ENCODE measurements around the gene HOXA7. TPM values are rescaled to one million over a fixed set of nuclear protein-coding genes. Genes with fewer than 3 reads are reported as not detected.

HOXA7 gene
- total RNA-seq, 1 experiment from 2014 or later, result 2.0 TPM

DNA sequence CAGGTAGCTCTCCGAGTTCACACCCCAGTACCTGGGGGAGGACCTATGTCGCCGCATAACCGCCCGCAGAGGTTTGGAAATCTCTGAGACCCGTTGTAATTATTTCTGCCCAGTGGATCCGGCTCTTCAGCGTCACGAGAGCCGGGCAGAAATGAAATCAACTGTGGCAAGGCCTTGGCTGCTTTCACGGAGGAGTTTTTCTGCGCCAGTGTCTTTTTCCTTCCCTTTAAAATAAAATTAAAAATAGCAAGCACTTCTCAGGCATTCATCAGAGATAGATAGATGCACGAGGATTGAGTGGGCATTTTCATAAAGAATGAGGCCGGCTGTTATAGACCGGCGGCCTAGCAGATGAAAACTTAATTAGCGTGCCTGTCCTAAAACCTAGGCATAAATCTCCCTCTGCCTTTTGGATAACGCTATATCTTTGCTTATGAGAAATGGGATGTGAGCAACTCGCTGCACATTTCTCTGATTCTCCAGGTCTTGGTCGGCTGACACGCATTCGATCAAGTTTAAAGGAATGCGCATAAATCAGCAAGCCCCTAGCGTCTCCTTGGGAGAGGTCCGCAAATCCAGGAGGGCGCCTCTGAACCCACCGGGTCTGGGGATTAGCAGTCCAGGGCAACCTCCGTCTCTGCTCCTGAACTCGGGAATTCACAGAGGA, 37.0 kb upstream of the HOXA7 start:
- DNase-seq (ENCODE audit: low spot score), result no peak

DNA sequence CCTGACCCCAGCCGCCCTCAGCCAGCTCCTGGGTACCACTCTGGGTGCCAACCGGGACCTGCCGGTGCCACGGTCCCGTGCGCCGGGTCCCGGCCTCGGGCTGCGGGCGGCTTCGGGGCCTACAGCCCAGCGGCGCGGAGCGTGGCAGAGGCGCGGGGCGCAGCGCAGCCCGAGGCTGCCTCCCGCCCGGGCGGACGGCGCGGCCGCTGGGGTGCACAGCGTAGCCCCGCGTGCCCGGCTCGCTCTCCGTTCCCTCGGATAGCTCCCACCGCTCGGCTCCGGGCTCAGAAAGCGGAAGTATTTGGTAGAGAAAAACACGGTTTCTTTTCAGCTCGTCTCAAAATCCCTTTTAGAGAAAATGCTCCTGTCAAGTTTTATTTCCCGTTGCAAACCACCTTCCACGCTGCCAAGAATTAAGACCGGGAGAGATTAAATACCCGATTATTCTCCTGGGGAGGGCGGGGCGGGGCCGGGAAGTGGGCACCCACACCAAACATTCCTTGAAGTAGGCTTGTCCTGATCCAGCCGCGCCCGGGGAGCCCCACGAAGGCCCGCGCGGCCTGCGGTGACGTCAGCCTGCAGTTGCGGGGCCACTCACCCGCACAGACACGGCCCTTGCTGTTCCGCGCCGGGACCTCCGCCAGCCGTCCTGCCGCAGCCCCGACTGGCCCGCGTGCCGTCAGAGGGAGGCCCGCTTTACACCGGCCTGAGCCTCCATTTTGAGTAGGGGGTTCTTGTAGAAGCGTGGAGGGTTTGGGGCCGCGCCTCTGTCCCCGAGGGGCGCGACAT, 36.3 kb upstream of the HOXA7 start:
- DNase-seq (ENCODE audit: low spot score), result no peak

DNA sequence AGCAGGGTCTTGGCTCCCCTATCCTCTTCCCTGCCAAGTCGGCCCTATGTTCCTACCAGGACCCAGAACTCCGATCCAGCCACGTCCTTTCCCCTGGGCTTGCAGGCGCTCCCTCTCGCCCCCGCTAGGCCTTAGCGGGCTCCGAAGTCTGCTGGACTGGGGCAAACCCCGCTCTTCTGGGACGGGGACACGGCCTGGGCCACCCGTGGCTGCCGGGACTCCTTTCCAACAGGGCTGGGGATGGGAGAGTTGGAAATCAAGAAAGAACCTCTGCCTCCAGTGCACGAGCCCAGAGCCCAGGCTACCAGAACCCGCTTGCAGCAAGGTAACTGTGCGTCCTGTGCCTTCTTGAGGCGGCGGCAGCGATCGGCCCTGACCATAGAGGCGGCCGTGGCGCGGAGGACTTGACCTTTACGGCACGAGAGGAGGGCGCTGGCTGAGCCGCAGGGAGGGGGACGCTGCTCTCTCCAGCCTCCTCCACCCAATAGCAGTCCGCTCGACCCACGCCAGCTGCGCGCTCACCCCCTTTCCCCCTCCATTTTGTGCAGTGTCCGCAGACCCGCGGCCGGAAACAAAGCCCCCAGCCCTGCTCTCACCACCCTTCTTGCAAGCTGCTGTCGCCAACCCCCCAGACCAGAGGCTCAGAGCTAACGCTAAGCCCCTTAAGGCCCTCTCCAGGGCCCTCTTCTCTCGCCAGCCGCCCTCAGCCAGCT, 35.5 kb upstream of the HOXA7 start:
- no peak for DNase-seq (ENCODE audit: low spot score)

DNA sequence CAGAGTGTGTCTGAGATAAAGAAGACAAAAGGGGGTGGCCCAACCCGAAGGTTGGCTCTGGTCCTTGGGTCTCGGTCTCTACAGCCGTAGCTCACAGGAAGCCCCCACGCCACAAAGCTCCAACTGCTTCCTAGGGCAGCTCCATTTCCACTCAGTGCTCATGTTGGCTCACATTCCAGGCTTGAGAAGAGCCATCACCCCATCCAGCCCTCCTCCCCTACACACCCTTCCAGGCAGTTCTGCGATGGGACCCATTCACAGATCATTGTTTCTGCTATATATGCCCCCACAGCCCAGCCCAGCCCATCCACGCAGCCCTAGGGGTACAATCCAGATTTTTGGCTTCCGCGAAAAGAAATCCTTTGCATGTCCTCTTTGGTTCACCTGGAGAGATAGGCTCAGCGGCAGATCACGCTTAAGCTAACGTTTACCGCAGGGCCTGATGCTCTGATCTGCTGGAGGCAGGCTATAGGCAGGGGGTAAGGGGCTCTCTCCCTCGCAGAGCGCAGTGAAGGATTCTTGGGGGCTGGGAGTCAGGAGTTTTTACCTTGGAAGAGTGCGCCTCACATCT, 34.8 kb upstream of the HOXA7 start:
- no peak for DNase-seq (ENCODE audit: low spot score)

DNA sequence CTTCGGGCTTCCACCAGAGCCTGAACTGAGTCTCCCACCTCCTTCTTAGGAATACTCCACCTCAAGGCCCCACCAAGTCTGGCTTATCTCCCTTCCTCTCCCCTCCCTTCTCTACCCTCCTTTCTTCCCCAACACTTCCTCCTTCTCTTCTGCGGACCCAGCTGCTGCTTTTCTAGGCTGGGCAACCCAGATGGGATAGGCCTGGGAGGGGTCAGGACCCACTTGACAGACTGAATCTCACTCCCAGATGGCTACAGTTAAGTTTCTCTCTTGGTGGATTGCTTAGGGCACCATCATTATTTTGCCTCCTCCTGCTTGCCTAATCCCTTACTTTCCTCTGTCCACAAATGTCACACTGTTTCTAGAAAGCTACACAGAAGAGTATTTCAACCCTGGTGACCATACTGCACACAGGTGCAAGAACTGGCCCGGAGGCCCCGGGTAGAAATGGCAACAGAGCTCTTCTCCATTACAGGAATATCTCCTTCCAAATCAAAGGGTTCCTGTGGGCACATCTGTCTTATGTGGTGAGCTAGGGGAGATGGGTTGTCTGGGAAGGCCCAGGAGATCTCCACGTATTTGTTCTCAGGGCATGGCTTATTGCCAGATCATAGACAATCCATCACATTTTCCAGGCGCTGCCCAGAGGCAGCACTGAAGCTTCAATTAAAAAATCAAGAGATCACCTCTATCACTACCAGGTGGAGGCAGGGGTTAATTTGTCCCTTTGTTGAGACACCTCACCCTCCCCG, 33.7 kb upstream of the HOXA7 start:
- DNase-seq (ENCODE audit: low spot score), result no peak

DNA sequence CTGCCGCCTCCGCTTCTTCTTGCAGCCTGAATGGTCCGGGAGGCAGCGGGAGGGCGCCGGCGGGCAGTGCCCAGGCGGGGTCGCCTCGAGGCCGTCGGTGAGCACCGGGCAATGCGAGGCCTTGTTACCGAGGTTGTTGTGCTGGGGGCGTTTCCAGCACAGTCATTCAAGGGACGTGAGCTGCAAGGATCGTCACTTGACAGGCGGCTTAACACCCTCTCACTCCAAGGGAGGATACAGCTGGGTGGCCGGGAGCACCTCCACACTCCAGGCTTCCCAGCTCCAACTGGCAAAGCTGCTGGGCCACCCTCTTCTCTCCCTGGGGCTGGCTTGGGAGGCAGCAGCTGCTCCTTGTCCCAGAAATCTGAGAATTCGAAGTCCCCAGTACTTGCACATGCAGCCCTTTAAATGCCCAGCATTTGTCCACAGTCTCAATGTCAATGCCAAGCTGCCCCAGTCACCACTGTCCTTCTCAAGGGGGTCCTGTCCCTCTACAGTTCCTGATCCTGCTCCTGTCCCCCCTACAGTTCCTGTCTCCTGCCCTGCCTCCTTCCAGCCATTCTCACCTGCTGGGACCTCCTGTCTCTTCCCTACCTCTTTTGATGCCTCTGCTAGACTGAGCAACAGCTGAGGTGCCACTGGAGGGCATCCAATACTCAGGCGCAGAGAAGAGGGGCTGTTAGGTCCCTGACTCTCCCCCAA, 33.0 kb upstream of the HOXA7 start:
- DNase-seq (ENCODE audit: low spot score), result no peak

DNA sequence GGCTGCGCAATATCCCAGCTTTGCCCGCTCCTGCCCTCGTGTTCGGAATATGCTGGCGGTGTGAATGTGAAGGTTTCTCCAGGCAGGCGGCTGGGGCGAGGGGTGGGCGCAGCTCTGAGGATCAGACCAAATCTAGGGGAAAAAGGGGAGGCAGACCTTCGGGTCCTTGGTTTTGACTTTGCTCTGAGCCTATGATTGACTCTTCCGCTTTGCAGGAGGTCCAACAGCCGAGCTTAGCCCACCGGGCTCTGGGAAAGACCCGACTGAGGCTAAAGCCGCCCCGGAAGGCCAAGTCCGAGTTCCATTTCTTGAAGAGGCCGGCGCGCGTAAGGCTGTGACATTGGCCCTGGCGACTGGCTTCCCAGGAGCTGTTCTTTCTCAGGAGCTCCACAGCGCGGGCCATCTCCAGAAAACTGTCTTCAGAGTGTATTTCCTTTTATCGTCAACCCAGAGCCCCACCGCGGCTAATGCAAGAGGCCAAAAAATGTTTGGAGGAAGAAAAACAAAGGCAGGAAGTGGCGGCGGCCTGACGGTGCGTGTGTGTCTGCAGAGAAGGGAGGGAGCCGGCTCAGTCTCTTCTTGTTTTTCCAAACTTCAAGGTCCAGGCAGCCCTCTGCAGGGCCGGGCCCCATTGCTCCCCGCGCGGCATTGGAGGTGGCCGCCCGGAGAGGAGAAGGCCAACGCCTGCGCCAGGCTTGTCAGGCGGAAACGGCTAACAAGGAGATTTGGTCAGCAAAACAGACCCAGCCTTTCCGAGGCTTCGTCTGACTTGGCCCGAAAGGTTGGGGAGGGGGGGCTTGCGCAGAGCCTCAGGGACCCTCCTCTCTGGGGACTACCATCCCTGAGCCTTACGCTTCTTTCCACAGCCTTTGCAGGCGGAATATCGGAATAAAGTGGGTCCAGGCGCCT, 32.2 kb upstream of the HOXA7 start:
- DNase-seq (ENCODE audit: low spot score), result no peak

DNA sequence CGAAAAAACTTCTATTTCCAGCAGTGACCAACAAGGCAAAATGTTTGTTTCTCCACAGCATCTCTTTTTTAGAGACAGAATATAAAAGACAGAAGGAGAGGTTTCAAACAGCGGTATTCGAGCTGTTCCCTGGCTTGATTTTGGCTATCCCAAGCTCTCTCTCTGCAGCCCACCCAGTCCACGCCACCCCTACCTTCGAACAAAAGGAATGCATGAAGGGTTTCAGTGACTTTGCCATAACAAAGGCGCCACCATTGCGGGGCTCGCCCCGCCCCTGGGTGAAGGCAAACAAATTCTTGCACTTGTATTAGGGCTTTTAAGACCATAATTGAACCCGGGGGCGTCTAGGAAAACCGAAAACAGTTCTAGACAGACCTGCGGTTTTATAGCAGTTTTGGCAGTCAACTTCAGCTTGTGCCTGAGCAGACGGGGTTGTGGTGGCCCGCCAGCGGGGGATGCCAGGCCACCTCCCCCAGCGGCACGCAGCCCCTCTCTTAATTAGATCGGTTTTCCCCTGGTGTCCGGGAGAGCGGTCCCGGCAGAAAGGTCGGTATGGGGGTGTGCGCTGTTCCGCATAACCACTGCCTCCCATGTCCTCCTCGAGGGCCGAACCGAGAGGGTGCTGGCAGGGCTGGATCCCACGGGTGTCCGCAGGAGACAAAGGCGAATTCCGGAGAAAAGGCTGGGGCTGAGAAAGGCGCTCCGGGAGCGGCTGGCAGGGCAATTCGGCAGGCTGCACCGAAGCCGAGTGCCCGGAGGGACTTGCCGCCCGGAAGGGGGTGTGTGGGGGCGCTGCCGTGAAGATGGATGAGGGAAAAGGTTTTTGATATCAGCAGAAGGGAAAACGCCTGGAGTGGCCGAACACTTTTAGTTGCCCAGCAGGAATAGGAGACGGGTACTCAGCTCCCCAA, 31.3 kb upstream of the HOXA7 start:
- DNase-seq (ENCODE audit: low spot score), result no peak

DNA sequence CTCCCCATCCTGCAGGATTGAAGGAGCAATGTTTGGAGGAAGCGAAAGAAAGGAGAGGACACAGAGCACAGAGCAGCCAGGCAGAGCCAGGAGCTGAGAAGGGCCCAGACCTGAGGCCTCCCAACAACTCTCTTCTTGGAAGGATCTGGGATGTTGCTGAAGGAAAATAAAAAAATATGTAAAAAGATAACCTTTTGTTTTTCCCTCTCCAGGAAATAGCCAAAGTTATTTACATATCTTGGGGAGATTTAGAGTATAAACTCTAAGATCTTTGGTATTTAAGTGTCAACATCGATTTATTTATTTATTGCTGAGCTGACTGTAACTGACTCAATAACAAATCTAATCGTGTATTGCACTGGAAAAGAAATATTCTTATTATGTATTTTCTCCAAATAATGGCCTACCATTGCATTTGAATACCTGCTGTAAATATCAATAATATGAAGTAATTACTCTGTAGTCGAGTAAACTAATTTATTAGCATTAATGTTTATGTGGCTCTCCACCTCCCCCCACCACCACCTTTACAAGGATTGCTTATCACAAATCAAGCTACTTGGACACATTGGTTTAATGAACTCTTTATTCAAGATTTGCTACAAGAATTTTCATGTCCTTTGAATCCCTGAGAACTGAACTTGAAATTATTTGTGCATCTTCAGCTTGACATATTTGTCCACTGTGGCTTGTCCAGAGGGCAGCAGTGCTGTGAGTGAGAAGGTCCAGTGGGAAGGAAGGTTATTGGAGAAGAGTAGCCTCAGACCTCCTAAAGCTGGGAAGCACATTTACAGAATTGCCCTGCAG, 30.4 kb upstream of the HOXA7 start:
- no peak for DNase-seq (ENCODE audit: low spot score)

DNA sequence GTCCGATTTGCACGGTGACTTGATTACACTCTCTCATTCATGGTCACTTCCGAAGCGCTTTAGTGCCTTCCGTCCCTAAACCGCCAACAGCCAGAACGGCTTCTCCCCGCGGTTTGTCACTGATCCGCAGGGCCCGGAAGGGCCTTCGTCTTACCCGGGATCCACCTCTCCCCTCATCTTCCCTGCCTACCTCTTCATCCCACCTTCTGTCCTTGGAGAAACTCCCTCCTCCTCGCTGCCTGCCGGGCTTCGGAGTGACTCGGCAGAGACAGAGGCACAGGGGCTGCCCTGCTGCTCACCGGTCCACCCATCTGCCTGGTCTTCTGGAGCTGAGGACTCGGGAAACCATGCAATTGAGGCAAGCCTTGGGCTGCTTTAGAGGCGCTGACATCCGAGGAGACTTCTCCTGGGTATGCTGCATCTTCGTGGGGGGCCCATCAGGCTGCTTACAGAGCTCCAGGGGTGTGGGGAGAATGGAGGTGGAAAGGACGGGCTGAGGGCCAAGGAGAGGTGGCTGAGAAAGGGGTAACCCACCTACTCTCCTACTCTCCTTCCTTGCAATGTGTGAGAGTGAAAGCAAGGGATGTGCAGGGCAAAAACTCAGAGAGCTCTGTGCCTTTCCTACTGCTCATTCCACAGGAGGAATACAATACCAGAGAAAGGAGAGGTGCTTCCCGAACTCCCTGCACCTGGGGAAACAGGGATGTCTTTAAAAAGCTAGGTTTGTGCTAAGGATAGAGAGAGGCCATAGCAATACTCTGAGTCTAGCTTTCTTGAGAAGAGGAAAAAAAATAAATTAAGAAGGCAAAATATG, 29.6 kb upstream of the HOXA7 start:
- DNase-seq (ENCODE audit: low spot score), result no peak

DNA sequence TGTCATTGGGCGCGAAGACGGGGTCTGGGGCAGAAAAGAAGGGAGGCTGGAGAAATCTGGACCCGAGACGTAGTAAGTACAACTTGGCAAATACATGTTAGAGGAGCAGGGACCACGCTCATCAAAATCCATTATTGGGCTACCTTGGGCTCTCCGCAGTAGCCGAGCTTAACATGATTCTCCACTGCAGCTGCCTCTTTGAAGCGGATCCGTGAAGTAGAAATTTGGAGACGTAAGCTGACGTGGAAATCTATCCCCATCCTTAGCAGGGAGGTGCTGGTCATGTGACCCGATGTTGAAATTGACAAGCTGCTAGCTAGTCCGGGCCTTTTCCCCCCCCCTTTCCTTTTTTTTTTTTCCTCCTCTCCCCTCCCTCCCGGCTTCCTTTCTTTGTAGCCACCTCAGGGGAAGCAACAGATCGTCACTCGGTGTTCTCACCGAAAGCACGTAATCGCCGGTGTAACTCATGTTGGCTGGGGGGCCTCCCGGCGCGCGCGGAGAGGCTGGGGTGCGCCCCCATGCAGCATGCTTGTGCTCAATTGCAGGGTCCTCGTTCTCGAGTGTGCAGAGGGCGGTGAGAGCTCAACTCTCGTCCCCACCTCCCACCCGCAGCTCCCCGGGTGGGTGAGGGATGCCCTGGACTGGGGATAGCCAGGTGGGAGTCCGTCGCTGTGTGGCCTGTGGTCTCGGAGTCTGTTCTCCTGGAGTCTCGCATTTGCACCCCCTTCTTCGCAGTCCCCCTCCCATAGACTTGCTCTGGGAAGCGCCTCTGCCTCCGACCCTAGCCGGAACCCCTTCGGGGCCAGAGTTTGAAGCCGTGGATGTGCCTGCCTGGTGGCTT, 28.8 kb upstream of the HOXA7 start, which contains the start of gene HOXA11:
Gene HOXA11 (minus strand): TSS at position 220 of the 841 bp plus-strand sequence. CDS start 88 bp downstream, at position 132.
- no peak for DNase-seq (ENCODE audit: low spot score)

DNA sequence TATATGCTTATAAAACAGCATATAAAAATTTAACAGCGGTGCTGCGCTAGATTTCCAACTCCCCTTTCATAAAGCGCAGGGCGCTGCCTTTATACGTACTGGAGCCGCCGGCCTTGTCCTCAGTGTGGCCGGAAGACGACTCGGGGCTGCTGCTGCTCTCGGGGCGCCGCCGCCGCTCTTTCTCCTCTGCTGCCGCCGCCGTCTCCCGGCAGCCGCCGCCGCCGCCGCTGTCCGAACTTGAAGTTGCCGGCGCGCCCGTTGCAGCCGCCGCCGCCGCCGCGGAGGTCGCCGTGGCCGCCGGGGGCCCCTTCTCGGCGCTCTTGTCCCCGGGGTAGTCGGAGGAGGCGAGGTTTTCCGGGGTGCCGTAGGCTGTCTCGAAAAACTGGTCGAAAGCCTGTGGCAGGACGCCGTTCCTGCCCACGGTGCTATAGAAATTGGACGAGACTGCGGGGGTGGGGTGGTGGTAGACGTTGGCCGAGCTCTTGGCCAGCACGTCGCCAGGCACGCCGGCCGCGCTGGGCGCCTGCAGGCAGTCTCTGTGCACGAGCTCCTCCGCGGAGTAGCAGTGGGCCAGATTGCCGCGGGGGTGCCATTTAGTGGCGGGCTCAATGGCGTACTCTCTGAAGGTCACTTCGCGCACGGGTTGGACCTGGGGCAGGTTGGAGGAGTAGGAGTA, 28.0 kb upstream of the HOXA7 start:
- DNase-seq (ENCODE audit: low spot score), result no peak

DNA sequence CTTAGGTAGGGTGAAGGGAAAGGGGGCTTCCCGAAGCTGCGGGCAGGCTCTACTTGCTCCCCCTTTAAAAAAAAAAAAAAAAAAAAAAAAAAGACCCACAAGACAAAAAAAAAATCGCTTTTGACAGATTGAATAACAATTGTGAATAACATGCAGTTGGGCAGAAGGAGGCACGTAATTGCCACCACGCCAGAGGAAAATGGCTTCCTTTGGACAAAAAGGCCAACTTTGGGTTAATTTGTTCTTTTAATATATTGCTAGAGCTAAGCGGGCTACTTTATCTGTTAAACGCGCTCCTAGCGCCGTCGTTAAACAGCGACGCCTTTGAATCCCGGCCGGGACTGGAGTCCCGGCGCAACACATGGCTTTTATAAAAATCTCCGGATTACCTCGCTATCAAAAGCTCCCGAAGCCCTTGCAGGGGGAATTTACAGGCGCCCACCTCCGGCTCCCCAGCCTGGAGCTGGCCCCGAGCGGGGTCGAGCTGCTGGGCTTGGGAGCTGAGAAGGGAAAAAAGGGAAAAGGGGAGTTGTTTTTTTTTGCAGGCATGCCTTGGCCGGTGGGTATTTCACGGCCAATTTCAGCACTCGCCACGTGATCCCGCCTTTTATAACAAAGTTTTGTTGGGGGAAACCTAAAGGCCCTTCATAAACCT, 27.3 kb upstream of the HOXA7 start:
- no peak for DNase-seq (ENCODE audit: low spot score)

DNA sequence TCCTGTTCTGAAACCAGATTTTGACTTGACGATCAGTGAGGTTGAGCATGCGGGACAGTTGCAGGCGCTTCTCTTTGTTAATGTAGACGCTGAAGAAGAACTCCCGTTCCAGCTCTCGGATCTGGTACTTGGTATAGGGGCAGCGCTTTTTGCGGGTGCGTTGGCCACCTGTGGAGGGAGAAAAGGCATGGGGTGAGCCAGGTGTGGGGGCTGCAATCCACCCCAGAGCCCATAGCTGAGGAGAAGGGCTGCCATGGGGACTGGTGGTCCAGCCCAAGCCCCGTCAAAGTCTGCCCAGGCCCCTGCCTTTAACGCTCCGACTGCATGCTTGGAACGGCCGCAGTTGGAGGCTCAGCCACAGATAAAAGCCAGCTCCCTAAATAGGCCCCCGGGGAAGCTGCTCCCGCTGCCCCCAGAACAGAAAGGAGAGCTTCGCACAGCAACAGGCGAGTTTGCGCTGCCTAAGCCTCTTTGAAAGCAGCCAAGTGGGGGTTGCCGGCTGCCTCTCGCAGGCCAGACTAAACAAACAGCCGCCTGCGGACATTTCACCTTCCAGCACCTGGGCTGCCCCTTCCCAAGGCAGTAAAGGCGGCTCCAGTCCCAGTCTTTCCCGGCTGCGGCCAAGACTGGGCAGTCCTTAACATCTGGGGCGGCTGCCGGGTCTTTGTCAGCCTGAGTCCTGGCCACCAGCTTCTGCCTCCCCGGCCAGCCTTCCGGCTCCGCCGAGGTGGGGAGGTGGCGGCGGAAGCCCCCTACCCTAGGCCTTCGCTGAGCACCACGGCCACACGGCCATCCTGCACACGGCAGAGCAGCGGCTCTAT, 26.6 kb upstream of the HOXA7 start:
- no peak for DNase-seq (ENCODE audit: low spot score)
